Activated naive CD4-positive, alpha-beta T cell treated with anti-CD3 and anti-CD28 coated beads, Interleukin-2, amount 50 U/mL, for 72 hours (primary cell): Measurements from ENCODE around the gene ST3GAL4. TPM values are rescaled to one million over a fixed set of nuclear protein-coding genes. Genes with fewer than 3 reads are reported as not detected.

ENCODE experiments used
- ATAC-seq, 2 donors: fragments of 150-1000 bp; cut with Tn5 transposase; 2 replicates each; pipeline ENCODE4 v1.10.0; 2021; ENCODE audit warnings: mild to moderate bottlenecking in 2 of 2, moderate library complexity in 2 of 2
- DNase-seq, 2 donors: peaks; one replicate each; pipeline ENCODE4 v3.0.0; 2021 to 2022; ENCODE audit warnings: low spot score in 2 of 2
- H3K27ac Mint-ChIP-seq, 2 donors: one replicate each; pipeline ENCODE4 v1.8.0; 2022; ENCODE audit warnings: mild to moderate bottlenecking in 2 of 2, mixed read lengths in 2 of 2
- H3K36me3 Mint-ChIP-seq, 2 donors: one replicate each; pipeline ENCODE4 v1.8.0; 2022; ENCODE audit warnings: mixed read lengths in 2 of 2
- H3K9me3 Mint-ChIP-seq, 2 donors: one replicate each; pipeline ENCODE4 v1.8.0; 2022; ENCODE audit warnings: mixed read lengths in 2 of 2
- total RNA-seq, 2 donors: library from RNA; stranded (reverse); gene quantifications; one replicate each; pipeline ENCODE4 v1.2.3, GENCODE V29; 2022

ST3GAL4 gene
- total RNA-seq, 2 donors from 2014 or later = 7.2 to 10.5 TPM

DNA sequence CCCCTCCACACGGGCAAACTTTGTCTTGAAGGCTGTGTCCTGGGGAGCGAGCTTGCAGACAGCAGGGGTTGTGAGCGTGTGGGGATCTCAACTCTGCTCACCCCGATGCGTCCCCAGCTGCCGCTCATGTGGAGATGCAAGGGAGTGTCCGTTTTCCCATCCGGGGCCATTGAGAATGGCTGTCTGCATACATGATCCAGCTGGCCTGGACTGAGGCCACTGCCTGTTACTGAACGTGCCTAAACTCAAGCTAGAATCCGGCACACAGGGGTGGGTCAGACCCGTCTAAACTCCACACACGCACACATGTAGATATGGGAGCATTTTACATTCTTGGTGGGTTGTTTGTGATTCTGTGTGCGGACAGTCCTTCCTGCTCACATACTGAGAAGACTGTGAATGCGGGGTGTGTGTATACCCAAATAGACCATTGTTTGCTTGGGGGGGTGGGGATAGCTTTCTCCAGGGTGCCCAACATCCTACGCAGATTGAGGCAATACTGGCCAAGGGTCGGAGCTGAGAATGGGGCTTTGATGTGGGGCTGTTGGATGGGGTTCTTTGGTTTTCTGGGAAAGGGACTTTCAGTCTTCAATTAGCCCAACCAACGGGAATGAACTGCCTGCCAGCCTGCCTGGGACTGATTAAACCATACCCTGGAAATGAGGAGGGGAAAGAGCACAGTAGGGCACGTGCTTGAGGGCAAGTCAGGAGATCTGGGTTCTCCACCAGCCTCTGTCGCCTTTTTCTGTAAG is 60.4 kb downstream of the ST3GAL4 start:
- DNase-seq = no peak
- H3K9me3 Mint-ChIP-seq = no peaks in the 10 kb centered on the region
- H3K27ac Mint-ChIP-seq = peak overlapping the region in 1 of 2 donors; percentile 70
- H3K36me3 Mint-ChIP-seq = no peaks in the 10 kb centered on the region
- ATAC-seq = no peak

GRCh38 chr11:126416542-126417090 is 61.1 kb downstream of the ST3GAL4 start:
- ATAC-seq = peak; percentile 99
- peak overlapping the region in 1 of 2 donors; percentile 70 for H3K27ac Mint-ChIP-seq

DNA sequence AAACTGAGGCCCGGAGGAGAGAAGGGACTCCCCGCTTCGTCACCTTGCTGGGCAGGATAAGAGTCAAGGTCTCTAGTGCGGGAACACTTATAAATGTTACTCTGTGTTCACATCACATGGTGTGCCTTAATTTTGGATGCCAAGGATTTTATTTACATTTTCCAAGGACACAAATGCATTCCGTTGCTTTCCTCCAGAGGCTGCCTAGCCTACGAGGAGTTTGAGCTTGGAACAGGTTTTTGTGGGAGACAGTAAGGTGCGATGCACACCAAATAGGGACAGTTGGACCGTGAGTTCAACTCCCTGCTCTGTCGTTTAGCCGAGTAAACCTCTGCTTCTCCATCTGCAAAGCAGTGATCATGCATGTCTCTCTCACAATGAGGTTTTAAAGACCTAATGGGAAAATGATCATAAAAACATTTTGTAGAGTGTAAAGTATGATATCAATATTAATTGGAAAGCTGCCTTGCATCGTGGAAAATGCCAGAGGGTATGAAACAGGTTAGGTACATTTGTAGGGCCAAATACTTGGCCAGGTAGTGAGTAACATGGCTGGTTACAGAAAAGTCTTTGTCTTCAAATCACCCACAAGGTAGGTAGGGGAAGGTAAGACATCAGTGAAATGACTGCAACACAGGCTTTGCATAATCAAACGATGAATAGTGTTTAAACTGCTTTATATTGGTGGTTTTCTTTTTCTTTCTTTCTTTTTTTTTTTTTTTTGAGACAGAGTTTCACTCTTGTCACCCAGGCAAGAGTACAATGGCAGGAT is 61.8 kb downstream of the ST3GAL4 start:
- Mint-ChIP-seq H3K27ac (no peak overlapping the region), H3K36me3 (no peaks in the 10 kb centered on the region), H3K9me3 (no peaks in the 10 kb centered on the region)
- DNase-seq (no peak), ATAC-seq (no peak)

More at GRCh38 chr11:126416542-126417090, 61.1 kb downstream of the ST3GAL4 start:
- peak; percentile 65 to 70 for DNase-seq
- Mint-ChIP-seq H3K36me3 (no peaks in the 10 kb centered on the region), H3K9me3 (no peaks in the 10 kb centered on the region)

GRCh38 chr11:126418887-126419286 is 63.4 kb downstream of the ST3GAL4 start:
- DNase-seq (no peak), ATAC-seq (no peak)
- Mint-ChIP-seq H3K36me3 (no peaks in the 10 kb centered on the region), H3K9me3 (no peaks in the 10 kb centered on the region), H3K27ac (no peak overlapping the region)

- DNase-seq (no peak), ATAC-seq (no peak)
- H3K36me3 Mint-ChIP-seq = no peaks in the 10 kb centered on the region
- H3K9me3 Mint-ChIP-seq = no peaks in the 10 kb centered on the region
- H3K27ac Mint-ChIP-seq = no peak overlapping the region
Measured at GRCh38 chr11:126419801-126420697, 64.6 kb downstream of the ST3GAL4 start.

GRCh38 chr11:126420698-126421256 is 65.3 kb downstream of the ST3GAL4 start:
- Mint-ChIP-seq H3K36me3 (no peaks in the 10 kb centered on the region), H3K27ac (no peak overlapping the region), H3K9me3 (no peaks in the 10 kb centered on the region)
- ATAC-seq = no peak
- no peak for DNase-seq

DNA sequence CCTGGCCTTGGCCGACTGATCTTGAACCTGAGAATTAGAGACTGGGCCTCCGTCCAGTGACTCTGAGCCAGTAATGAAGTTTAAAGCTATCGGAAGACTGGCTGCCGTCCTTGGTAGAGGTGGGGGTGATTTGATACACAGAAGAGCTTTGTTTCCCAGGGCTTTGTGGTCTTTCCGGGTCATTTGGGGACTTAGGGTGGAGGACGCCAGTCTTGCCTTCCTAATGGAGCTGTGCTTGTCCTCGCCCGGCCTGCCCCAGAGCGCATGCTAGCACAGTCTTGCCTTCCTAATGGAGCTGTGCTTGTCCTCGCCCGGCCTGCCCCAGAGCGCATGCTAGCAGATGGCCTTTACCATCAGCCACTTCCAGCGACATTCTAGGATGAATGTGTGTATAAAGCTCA is 65.8 kb downstream of the ST3GAL4 start:
- H3K36me3 Mint-ChIP-seq = no peaks in the 10 kb centered on the region
- H3K27ac Mint-ChIP-seq = no peak overlapping the region
- no peak for ATAC-seq
- no peak for DNase-seq
- no peaks in the 10 kb centered on the region for H3K9me3 Mint-ChIP-seq

DNA sequence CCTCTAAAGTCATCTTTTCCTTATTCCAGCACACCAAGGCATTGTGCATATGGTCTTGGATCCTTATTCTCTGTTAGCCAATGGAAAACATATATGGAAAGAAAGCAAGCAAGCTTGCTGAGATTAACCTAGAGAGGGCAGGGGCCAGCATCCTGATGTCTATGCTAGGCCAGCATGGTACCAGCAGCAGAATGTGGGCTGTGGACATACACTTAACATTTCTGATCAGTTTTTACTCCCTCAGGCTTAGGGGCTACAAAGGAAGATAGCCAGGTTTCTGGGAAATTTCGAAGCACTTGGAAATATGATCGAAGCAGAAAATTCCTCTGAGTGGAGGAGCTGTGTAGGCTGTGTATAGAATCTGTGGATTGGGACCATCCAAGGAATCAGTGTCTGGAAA is 67.0 kb downstream of the ST3GAL4 start:
- DNase-seq (no peak), ATAC-seq (no peak)
- Mint-ChIP-seq H3K27ac (no peak overlapping the region), H3K36me3 (no peaks in the 10 kb centered on the region), H3K9me3 (no peaks in the 10 kb centered on the region)

DNA sequence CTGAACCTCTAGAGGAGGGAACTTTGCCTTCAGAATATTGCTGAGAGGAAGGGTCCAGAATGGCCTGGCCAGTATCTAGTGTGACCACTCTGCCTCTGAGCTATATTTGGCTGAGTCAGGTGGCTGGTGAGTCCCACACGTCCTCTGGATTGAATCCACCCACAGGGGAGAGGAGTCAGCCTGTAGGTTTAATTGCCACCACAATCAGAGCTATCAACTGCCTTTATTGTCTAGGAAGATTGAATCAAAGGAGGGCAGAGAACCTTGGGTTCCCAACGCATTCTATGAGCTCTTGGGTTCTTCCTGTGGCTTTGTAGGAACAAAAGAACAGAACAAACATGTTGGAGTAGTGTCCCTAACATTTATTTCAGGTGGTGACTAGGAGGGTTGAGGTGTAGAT is 67.7 kb downstream of the ST3GAL4 start:
- ATAC-seq (no peak), DNase-seq (no peak)
- Mint-ChIP-seq H3K36me3 (no peaks in the 10 kb centered on the region), H3K27ac (no peak overlapping the region), H3K9me3 (no peaks in the 10 kb centered on the region)

GRCh38 chr11:126423743-126424142 is 68.3 kb downstream of the ST3GAL4 start:
- Mint-ChIP-seq H3K9me3 (no peaks in the 10 kb centered on the region), H3K36me3 (no peaks in the 10 kb centered on the region), H3K27ac (no peak overlapping the region)
- ATAC-seq = no peak
- DNase-seq = no peak

GRCh38 chr11:126424471-126425039 is 69.1 kb downstream of the ST3GAL4 start:
- Mint-ChIP-seq H3K9me3 (no peaks in the 10 kb centered on the region), H3K36me3 (no peaks in the 10 kb centered on the region), H3K27ac (peak overlapping the region in 1 of 2 donors; percentile 6)
- ATAC-seq (no peak), DNase-seq (no peak)

GRCh38 chr11:126426106-126426505 is 70.6 kb downstream of the ST3GAL4 start:
- Mint-ChIP-seq H3K9me3 (no peaks in the 10 kb centered on the region), H3K27ac (no peak overlapping the region), H3K36me3 (no peaks in the 10 kb centered on the region)
- DNase-seq = no peak
- no peak for ATAC-seq

DNA sequence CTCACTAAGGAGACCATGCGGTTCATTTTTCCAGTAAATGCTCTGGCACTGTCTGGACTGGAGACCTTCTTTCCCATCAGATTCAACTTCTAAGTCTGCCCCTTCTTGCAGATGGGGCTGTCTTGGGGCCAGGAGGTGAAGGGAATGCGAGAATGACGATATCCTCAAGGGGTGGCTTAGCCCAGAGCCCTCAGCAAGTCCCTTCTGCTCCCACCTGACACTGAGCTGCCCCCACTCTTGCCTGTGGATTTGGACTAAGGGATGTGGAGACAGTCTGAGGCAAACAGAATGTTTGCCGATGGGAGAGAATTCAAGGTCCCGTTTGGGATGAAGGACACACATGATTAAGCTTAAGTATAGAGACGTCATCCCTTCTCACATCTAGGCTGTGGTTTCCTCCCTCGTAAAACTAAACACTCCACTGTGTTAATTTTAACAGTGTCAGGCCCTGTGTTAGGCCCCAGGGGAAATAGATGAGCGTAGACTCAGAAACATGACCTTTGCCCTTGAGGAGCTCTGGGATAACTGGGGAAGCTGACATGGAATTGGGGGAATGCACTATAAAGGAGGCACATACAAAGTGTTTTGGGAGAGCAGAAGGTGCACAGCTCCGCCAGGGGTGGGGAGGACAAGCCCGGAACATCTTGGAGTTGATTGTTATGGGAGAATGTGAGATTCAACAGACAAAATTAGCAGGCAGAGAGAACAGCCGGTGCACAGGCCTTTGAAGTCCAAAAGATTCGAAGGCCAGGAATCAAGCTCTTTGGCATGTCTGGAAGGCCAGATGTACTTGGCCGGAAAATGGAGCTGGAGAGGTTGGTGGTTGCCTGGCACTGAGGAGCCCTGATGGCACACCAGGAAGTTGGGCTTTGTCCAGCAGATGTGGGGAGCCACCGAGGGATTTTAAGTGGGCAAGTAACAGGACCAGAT is 71.6 kb downstream of the ST3GAL4 start:
- Mint-ChIP-seq H3K36me3 (no peaks in the 10 kb centered on the region), H3K27ac (no peak overlapping the region), H3K9me3 (no peaks in the 10 kb centered on the region)
- no peak for ATAC-seq
- DNase-seq = no peak

DNA sequence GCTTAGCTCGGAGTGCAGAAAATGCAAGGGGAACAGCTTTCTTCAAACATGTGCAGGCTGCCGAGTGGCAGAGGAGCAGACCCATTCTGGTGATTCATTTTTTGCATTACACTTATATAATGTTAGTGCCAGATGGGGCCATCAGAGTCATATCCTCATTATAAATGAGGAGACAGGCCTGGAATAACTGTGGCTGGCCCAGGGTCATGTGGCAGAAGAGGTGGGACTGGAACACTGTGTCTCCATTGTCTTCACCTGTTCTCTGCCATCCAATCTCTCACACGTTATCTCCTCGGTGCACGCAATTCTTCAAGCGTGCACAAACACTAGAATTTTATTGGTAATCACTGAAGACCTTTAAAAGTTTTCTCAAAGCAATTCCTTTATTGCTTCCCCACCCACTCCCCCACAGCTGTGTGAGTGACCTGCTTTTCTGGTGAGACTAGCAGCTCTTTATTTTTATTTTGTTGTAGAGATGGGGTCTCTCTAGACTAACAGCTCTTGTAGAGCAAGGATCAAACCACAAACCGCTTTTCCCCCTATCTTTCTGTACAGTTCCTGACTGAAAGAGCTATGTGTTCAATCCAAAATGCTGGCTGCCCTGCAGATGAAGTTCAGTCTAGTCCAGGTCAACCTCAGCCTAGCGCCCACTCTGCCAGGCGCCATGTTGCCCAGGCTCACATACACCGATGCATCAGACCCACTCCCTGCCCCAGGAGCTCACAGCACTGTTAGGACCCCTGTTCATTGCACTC is 75.3 kb downstream of the ST3GAL4 start:
- no peak for DNase-seq
- no peaks in the 10 kb centered on the region for H3K36me3 Mint-ChIP-seq
- no peak for ATAC-seq
- no peaks in the 10 kb centered on the region for H3K9me3 Mint-ChIP-seq
- no peak overlapping the region for H3K27ac Mint-ChIP-seq
